Mucosa of descending colon (tissue), 3 donors: Measurements from ENCODE around the gene OR52J3. TPM values are rescaled to one million over a fixed set of nuclear protein-coding genes. Genes with fewer than 3 reads are reported as not detected.

Source experiments
- ATAC-seq: fragments of 200-7000 bp; cut with Tn5 transposase; one replicate; pipeline ENCODE4 v1.9.1; 2020; ENCODE audit warnings: mild to moderate bottlenecking, moderate library complexity
- DNase-seq, 3 donors: peaks; one replicate each; pipeline ENCODE4 v3.0.0-alpha.2; 2020
- H3K36me3 ChIP-seq: fragments of 200-600 bp; one replicate; pipeline ENCODE4 v1.8.0; 2021; ENCODE audit warnings: low read depth, mild to moderate bottlenecking
- H3K4me1 ChIP-seq: fragments of 200-600 bp; one replicate; pipeline ENCODE4 v1.8.0; 2021; ENCODE audit warnings: low read depth, mild to moderate bottlenecking
- H3K4me3 ChIP-seq: fragments of 200-600 bp; one replicate; pipeline ENCODE4 v1.8.0; 2021; ENCODE audit warnings: mild to moderate bottlenecking
- H3K9me3 ChIP-seq: fragments of 200-600 bp; one replicate; pipeline ENCODE4 v1.8.0; 2021; ENCODE audit warnings: mild to moderate bottlenecking
- CTCF ChIP-seq: fragments of 200-600 bp; IDR thresholded peaks from one replicate; pipeline ENCODE4 v1.8.0; 2022; ENCODE audit warnings: antibody characterized with exemption, mild to moderate bottlenecking
- intact Hi-C, 2 donors: fragments of 100-400 bp; cut with DNase I in 1 of 2; cut with micrococcal nuclease in 1 of 2; formaldehyde crosslinking; loops; one replicate each; pipeline versions ENCODE4 v1.11.0 to v1.11.1; 2022; cut with DNase I, micrococcal nuclease
- total RNA-seq, 3 donors: library from RNA; stranded (reverse); fragmentation: NEBNext Ultra II Directional in 2 of 3; extraction: Animal tissue kit (Norgen Biotek cat#: 25700) in 2 of 3; gene quantifications; one replicate each; pipeline versions ENCODE4 v1.2.1 to v1.2.4, GENCODE V29; 2021 to 2023
- donor health status: DM: no; HTN: no; CAD: no; lungs with moderate emphysema.
- donor health status: DM: no; HTN: no; CAD: no.
- donor health status: DM: no; HTN: yes; CAD: no.

OR52J3 gene
- total RNA-seq, 3 donors from 2014 or later = not detected

GRCh38 chr11:5096011-5096410 lies 49.7 kb downstream of the OR52J3 start:
- H3K4me1 ChIP-seq = no peaks in the 10 kb centered on the region
- DNase-seq = no peak
- no peaks in the 10 kb centered on the region for H3K36me3 ChIP-seq
- no peak overlapping the region for H3K4me3 ChIP-seq
- TF ChIP-seq CTCF = no peak
- no peaks in the 10 kb centered on the region for H3K9me3 ChIP-seq
- intact Hi-C loops = no loop called here
- no peak for ATAC-seq

Other genes starting within 250 kb of the OR52J3 start
- gene OR52R1, start 242.1 kb upstream of the OR52J3 start, total RNA-seq = not detected
- not detected for gene OR51F2, start 225.2 kb upstream of the OR52J3 start, total RNA-seq
- not detected for gene OR51S1, start 197.3 kb upstream of the OR52J3 start, total RNA-seq
- gene OR51T1, start 164.6 kb upstream of the OR52J3 start, total RNA-seq = not detected
- not detected for gene OR51A7, start 142.7 kb upstream of the OR52J3 start, total RNA-seq
- not detected for gene OR51G2, start 127.2 kb upstream of the OR52J3 start, total RNA-seq
- not detected for gene OR51G1, start 122.2 kb upstream of the OR52J3 start, total RNA-seq
- not detected for gene OR51A4, start 98.9 kb upstream of the OR52J3 start, total RNA-seq
- not detected for gene OR51A2, start 90.8 kb upstream of the OR52J3 start, total RNA-seq
- gene OR51L1, start 51.7 kb upstream of the OR52J3 start, total RNA-seq = not detected
- not detected for gene OR52E2, start 13.1 kb downstream of the OR52J3 start, total RNA-seq
- gene OR52E1, start 23.0 kb downstream of the OR52J3 start, total RNA-seq = not detected
- not detected for gene OR52A5, start 91.8 kb downstream of the OR52J3 start, total RNA-seq
- gene OR52A1, start 108.2 kb downstream of the OR52J3 start, total RNA-seq = not detected
- not detected for gene OR51V1, start 154.2 kb downstream of the OR52J3 start, total RNA-seq
- gene HBB, start 180.5 kb downstream of the OR52J3 start, total RNA-seq = 10 to 100 TPM in 1 of 3 donors, 1 to 10 TPM in 2; 2.5 to 11.1 (median 3.3) TPM
- not detected for gene HBD, start 188.0 kb downstream of the OR52J3 start, total RNA-seq
- not detected for gene HBG1, start 203.3 kb downstream of the OR52J3 start, total RNA-seq
- gene HBG2, start 208.3 kb downstream of the OR52J3 start, total RNA-seq = not detected
- gene HBE1, start 223.4 kb downstream of the OR52J3 start, total RNA-seq = not detected